ENCODE results near the gene PDK4. TPM values are rescaled to one million over a fixed set of nuclear protein-coding genes. Genes with fewer than 3 reads are reported as not detected.

Gene PDK4
- total and polyA plus RNA-seq, 2 of the 13 experiments (the other 11 are each of a cell fraction or from before 2014, with no cell fraction given) = 0.04 TPM; not detected in 1

DNA sequence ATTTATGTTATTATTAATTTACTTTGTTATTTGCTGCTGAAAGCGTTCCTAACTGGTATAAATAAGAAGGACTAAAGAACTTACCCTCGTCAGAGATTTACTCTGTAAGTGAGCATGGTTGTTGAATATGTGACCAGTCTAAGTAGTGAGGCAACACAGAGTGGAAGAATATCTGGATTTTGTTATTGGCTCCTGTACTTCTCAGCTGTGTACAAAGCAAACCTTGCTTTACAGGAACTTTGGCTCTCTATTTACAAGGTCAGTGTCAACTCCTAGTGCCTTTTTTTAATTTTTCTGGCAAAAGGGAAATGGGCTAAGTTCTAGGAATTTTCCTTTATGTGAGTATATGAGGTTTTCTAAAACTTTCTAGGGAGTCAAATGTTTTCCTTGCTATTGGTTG is 35.6 kb downstream of the PDK4 start:
- H3K4me1 ChIP-seq (ENCODE audit: insufficient read depth, low read length) = no peaks in the 10 kb centered on the region
- WGBS (ENCODE audit: low lambda C conversion rate) = 4% methylated on average over 2 of the region's 2 CpGs
- H3K9ac ChIP-seq (ENCODE audit: insufficient read depth, low read depth, low read length) = no peak overlapping the region
- CTCF ChIA-PET (ENCODE audit: low intra/inter-chr PET ratio, low total read pairs) = no interaction called here
- peaks cover 0 to 4% of the 10 kb centered on the region in 2 experiments; a peak in 1 of 5 replicates for H3K27me3 ChIP-seq (ENCODE audit: control insufficient read depth in 1 of 2, insufficient read depth in 2 of 2, low read length in 2 of 2)
- H3K36me3 ChIP-seq (replicated peaks in 1 of 2; ENCODE audit: control insufficient read depth in 1 of 2, insufficient read depth in 2 of 2, low read length in 2 of 2) = no peaks in the 10 kb centered on the region
- POLR2A ChIA-PET = no interaction called here
- in situ Hi-C loops (cut with HindIII; ENCODE audit: extremely low pct_ligation_motif_present, low pct_unique_long_range_greater_than_20kb) = no loop called here
- H2AFZ ChIP-seq (ENCODE audit: low read length) = no peak overlapping the region
- TF ChIP-seq IRF2 (CRISPR knock-in tag; IDR thresholded peaks at IDR 0.05) = no peak
- TF ChIP-seq ZNF251 (CRISPR knock-in tag; IDR thresholded peaks at IDR 0.05) = no peak
- TF ChIP-seq TCF7L2 (IDR thresholded peaks at IDR 0.05; ENCODE audit: low read depth, low read length) = no peak
- TF ChIP-seq BRCA1 (CRISPR knock-in tag; IDR thresholded peaks at IDR 0.05) = no peak
- TF ChIP-seq TBL1XR1 (IDR thresholded peaks at IDR 0.05; ENCODE audit: borderline replicate concordance, low read length, partially characterized antibody) = no peak
- TF ChIP-seq MBD4 (IDR thresholded peaks at IDR 0.05; ENCODE audit: borderline replicate concordance, low read length) = no peak
- no peak for TF ChIP-seq CBX1 (IDR thresholded peaks at IDR 0.05; ENCODE audit: low read depth)
- TF ChIP-seq FOXM1 (CRISPR knock-in tag; IDR thresholded peaks at IDR 0.05) = no peak
- TF ChIP-seq BCL6 (CRISPR knock-in tag; IDR thresholded peaks at IDR 0.05) = peak; percentile 83
- no peak for TF ChIP-seq ZNF75D (CRISPR knock-in tag; IDR thresholded peaks at IDR 0.05; ENCODE audit: borderline replicate concordance)
- TF ChIP-seq, protein P1, sequence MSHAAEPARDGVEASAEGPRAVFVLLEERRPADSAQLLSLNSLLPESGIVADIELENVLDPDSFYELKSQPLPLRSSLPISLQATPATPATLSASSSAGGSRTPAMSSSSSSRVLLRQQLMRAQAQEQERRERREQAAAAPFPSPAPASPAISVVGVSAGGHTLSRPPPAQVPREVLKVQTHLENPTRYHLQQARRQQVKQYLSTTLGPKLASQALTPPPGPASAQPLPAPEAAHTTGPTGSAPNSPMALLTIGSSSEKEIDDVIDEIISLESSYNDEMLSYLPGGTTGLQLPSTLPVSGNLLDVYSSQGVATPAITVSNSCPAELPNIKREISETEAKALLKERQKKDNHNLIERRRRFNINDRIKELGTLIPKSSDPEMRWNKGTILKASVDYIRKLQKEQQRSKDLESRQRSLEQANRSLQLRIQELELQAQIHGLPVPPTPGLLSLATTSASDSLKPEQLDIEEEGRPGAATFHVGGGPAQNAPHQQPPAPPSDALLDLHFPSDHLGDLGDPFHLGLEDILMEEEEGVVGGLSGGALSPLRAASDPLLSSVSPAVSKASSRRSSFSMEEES (CRISPR knock-in tag; IDR thresholded peaks at IDR 0.05) = no peak
- no peak for TF ChIP-seq RBFOX2 (IDR thresholded peaks at IDR 0.05; ENCODE audit: low read depth, low read length)
- TF ChIP-seq SKI (IDR thresholded peaks at IDR 0.05; ENCODE audit: partially characterized antibody) = no peak
- no peak for TF ChIP-seq MTA1 (CRISPR knock-in tag; IDR thresholded peaks at IDR 0.05; ENCODE audit: borderline replicate concordance)
- TF ChIP-seq PHB2 (IDR thresholded peaks at IDR 0.05; ENCODE audit: partially characterized antibody) = no peak
- TF ChIP-seq FOXA1 (IDR thresholded peaks at IDR 0.05) = no peak
- TF ChIP-seq FOXA1 (CRISPR knock-in tag; IDR thresholded peaks at IDR 0.05) = 0 out of 2 replicates have a peak, but pooled peaks have one; percentile 20
- TF ChIP-seq RARA (CRISPR knock-in tag; IDR thresholded peaks at IDR 0.05) = peak; percentile 39; the same call in 1 of the 2 replicates
- TF ChIP-seq FOXA3 (CRISPR knock-in tag; IDR thresholded peaks at IDR 0.05) = peak; percentile 33; the same call in 1 of the 2 replicates
- no peak for TF ChIP-seq NR2F1 (CRISPR knock-in tag; IDR thresholded peaks at IDR 0.05)
- no peak for FAIRE-seq
- H3K4me2 ChIP-seq (ENCODE audit: low read depth, low read length) = no peak overlapping the region
- H3K4me3 ChIP-seq (replicated peaks in 1 of 3; ENCODE audit: insufficient read depth in 1 of 3, low read depth in 2 of 3, low read length in 3 of 3) = no peak overlapping the region
- no peaks in the 10 kb centered on the region for H3K9me3 ChIP-seq (ENCODE audit: low read length)
- intact Hi-C loops (cut with micrococcal nuclease; ENCODE audit: unreplicated experiment) = no loop called here
- DNase-seq (ENCODE audit: low spot score) = no peak
- H4K20me1 ChIP-seq (ENCODE audit: insufficient read depth, low read length) = no peaks in the 10 kb centered on the region
- BruUV-seq (replicated peaks) = no TSS peak
- H3K79me2 ChIP-seq (ENCODE audit: insufficient read depth, low read length) = no peaks in the 10 kb centered on the region
- ATAC-seq = no peak; the same call in 2 of the 3 replicates
- H3K27ac ChIP-seq (ENCODE audit: extremely low read length, insufficient read depth, low read length) = no peak overlapping the region
